Upper lobe of right lung (tissue), 1 donor: ENCODE results near the gene SVBP. TPM values are rescaled to one million over a fixed set of nuclear protein-coding genes. Genes with fewer than 3 reads are reported as not detected.

Experiments
- ATAC-seq: fragments of 200-7000 bp; cut with Tn5 transposase; one replicate; pipeline ENCODE4 v1.9.1; 2020; ENCODE audit warnings: mild to moderate bottlenecking, moderate library complexity
- DNase-seq: peaks from one replicate; pipeline ENCODE4 v3.0.0-alpha.2; 2020
- H3K27ac ChIP-seq: fragments of 200-600 bp; one replicate; pipeline ENCODE4 v1.8.0; 2022
- H3K27me3 ChIP-seq: fragments of 200-600 bp; one replicate; pipeline ENCODE4 v1.8.0; 2022; ENCODE audit warnings: mild to moderate bottlenecking
- H3K36me3 ChIP-seq: fragments of 200-600 bp; one replicate; pipeline ENCODE4 v1.8.0; 2022
- H3K4me1 ChIP-seq: fragments of 200-600 bp; one replicate; pipeline ENCODE4 v1.8.0; 2022
- H3K4me3 ChIP-seq: fragments of 200-600 bp; one replicate; pipeline ENCODE4 v1.8.0; 2022; ENCODE audit warnings: mild to moderate bottlenecking
- H3K9me3 ChIP-seq: fragments of 200-600 bp; one replicate; pipeline ENCODE4 v1.8.0; 2022
- CTCF ChIP-seq: fragments of 200-600 bp; IDR thresholded peaks from one replicate; pipeline ENCODE4 v1.8.0; 2022; ENCODE audit warnings: antibody characterized with exemption
- intact Hi-C: fragments of 100-400 bp; cut with DNase I; formaldehyde crosslinking; loops from one replicate; pipeline ENCODE4 v1.11.0; 2022
- total RNA-seq: library from RNA; stranded (reverse); fragmentation: NEBNext Ultra II Directional; extraction: Animal tissue kit (Norgen Biotek cat#: 25700); gene quantifications from one replicate; pipeline ENCODE4 v1.2.1, GENCODE V29; 2021
- donor health status: DM: no; HTN: yes; CAD: no; lungs with severe emphysema.

Gene SVBP
- total RNA-seq, 1 donor from 2014 or later = 19.4 TPM

- intact Hi-C loops = no loop called here
These were observed 10.6 kb downstream of the SVBP start for GRCh38 chr1:42806593-42806992.

GRCh38 chr1:42806171-42806570 lies 11.0 kb downstream of the SVBP start:
- intact Hi-C loops = no loop called here

More at GRCh38 chr1:42806593-42806992, 10.6 kb downstream of the SVBP start:
- no peak for ATAC-seq
- no peak overlapping the region for H3K27ac ChIP-seq
- no peak for TF ChIP-seq CTCF
- no peak overlapping the region for H3K4me3 ChIP-seq
- no peaks in the 10 kb centered on the region for H3K4me1 ChIP-seq
- H3K9me3 ChIP-seq = no peaks in the 10 kb centered on the region
- H3K36me3 ChIP-seq = peaks cover 9% of the 10 kb centered on the region
- H3K27me3 ChIP-seq = no peaks in the 10 kb centered on the region
- no peak for DNase-seq

GRCh38 chr1:42801832-42802473 lies 15.2 kb downstream of the SVBP start:
- H3K4me3 ChIP-seq = no peak overlapping the region
- DNase-seq = no peak
- H3K27ac ChIP-seq = no peak overlapping the region
- H3K4me1 ChIP-seq = no peaks in the 10 kb centered on the region
- no peak for ATAC-seq
- no peaks in the 10 kb centered on the region for H3K27me3 ChIP-seq
- no peaks in the 10 kb centered on the region for H3K9me3 ChIP-seq
- H3K36me3 ChIP-seq = peaks cover 6% of the 10 kb centered on the region
- TF ChIP-seq CTCF = no peak
- intact Hi-C loops = no loop called here

More at GRCh38 chr1:42806171-42806570, 11.0 kb downstream of the SVBP start:
- Histone ChIP-seq H3K27me3 (no peaks in the 10 kb centered on the region), H3K4me1 (no peaks in the 10 kb centered on the region), H3K9me3 (no peaks in the 10 kb centered on the region), H3K4me3 (no peak overlapping the region), H3K27ac (no peak overlapping the region), H3K36me3 (peaks cover 9% of the 10 kb centered on the region)
- DNase-seq (no peak), ATAC-seq (no peak)
- no peak for TF ChIP-seq CTCF

- no peaks in the 10 kb centered on the region for H3K27me3 ChIP-seq
- DNase-seq = no peak
- H3K9me3 ChIP-seq = no peaks in the 10 kb centered on the region
- H3K4me1 ChIP-seq = no peaks in the 10 kb centered on the region
- intact Hi-C loops = no loop called here
- no peak for ATAC-seq
- H3K4me3 ChIP-seq = no peak overlapping the region
- no peak overlapping the region for H3K27ac ChIP-seq
- no peaks in the 10 kb centered on the region for H3K36me3 ChIP-seq
- TF ChIP-seq CTCF = no peak
These were observed 19.2 kb downstream of the SVBP start for GRCh38 chr1:42797979-42798378.

- ATAC-seq = no peak
- TF ChIP-seq CTCF = no peak
- Histone ChIP-seq H3K9me3 (no peaks in the 10 kb centered on the region), H3K36me3 (no peaks in the 10 kb centered on the region), H3K27me3 (no peaks in the 10 kb centered on the region), H3K27ac (no peak overlapping the region), H3K4me3 (no peak overlapping the region), H3K4me1 (no peaks in the 10 kb centered on the region)
- DNase-seq = no peak
- intact Hi-C loops = no loop called here
These were observed 19.8 kb downstream of the SVBP start for GRCh38 chr1:42797414-42797813.

- Histone ChIP-seq H3K27ac (no peak overlapping the region), H3K4me3 (no peak overlapping the region), H3K4me1 (no peaks in the 10 kb centered on the region), H3K27me3 (no peaks in the 10 kb centered on the region), H3K9me3 (no peaks in the 10 kb centered on the region), H3K36me3 (no peaks in the 10 kb centered on the region)
- intact Hi-C loops = no loop called here
- no peak for DNase-seq
- peak; percentile 36 for ATAC-seq
- no peak for TF ChIP-seq CTCF
These were observed 23.4 kb downstream of the SVBP start for GRCh38 chr1:42793824-42794223.
